ENCODE results near the gene CUL1. TPM values are rescaled to one million over a fixed set of nuclear protein-coding genes. Genes with fewer than 3 reads are reported as not detected.

Gene CUL1
- total RNA-seq, 1 donor from 2014 or later, result 56.9 TPM

GRCh38 chr7:148720472-148720871 is 21.8 kb downstream of the CUL1 start:
- H3K4me3 Mint-ChIP-seq, result no peak overlapping the region
- DNase-seq (no peak), ATAC-seq (ENCODE audit: low read depth) (no peak)
- peaks cover 87% of the 10 kb centered on the region for H3K4me1 Mint-ChIP-seq
- H3K27ac Mint-ChIP-seq, result no peak overlapping the region
- no peaks in the 10 kb centered on the region for H3K9me3 Mint-ChIP-seq
- intact Hi-C loops (cut with micrococcal nuclease), result loop anchor here (2.0 kb wide), 1 partner anchor 20 kb away; no protein-coding TSS in a partner anchor
- H3K27me3 Mint-ChIP-seq, result no peaks in the 10 kb centered on the region
- peaks cover 10% of the 10 kb centered on the region for H3K36me3 Mint-ChIP-seq (ENCODE audit: low read depth)
- ChIA-PET CTCF (interaction anchor here (1.4 kb wide), 1 partner anchor 9 kb away, joined by 4 read pairs; no protein-coding TSS in a partner anchor), POLR2A (interaction anchor here (1.1 to 1.2 kb wide), 3 partner anchors 12 to 242 kb away, joined by 3 to 5 read pairs (median 3); partner anchors contain the start of gene CUL1)
- no peak for TF ChIP-seq CTCF (IDR thresholded peaks at IDR 0.05)

- Mint-ChIP-seq H3K36me3 (ENCODE audit: low read depth) (peaks cover 10% of the 10 kb centered on the region), H3K9me3 (no peaks in the 10 kb centered on the region), H3K4me3 (no peak overlapping the region), H3K27me3 (no peaks in the 10 kb centered on the region), H3K4me1 (peaks cover 89% of the 10 kb centered on the region), H3K27ac (no peak overlapping the region)
- ATAC-seq (ENCODE audit: low read depth) (no peak), DNase-seq (no peak)
- intact Hi-C loops (cut with micrococcal nuclease), result loop anchor here (2.0 kb wide), 1 partner anchor 21 kb away; no protein-coding TSS in a partner anchor
- CTCF ChIA-PET, result interaction anchor here (1.0 to 1.4 kb wide), 2 partner anchors 10 to 459 kb away, joined by 4 read pairs; no protein-coding TSS in a partner anchor
- POLR2A ChIA-PET, result interaction anchor here (1.1 kb wide), 1 partner anchor 22 kb away, joined by 5 read pairs; the partner anchor contains the start of gene CUL1
- TF ChIP-seq CTCF (IDR thresholded peaks at IDR 0.05), result no peak
These were observed 22.7 kb downstream of the CUL1 start for GRCh38 chr7:148721390-148721789.

GRCh38 chr7:148722340-148723165 is 23.9 kb downstream of the CUL1 start:
- intact Hi-C loops (cut with micrococcal nuclease), result no loop called here
- peak overlapping the region; percentile 3 for H3K27ac Mint-ChIP-seq
- POLR2A ChIA-PET, result no interaction called here
- H3K36me3 Mint-ChIP-seq (ENCODE audit: low read depth), result peaks cover 9% of the 10 kb centered on the region
- no peak for ATAC-seq (ENCODE audit: low read depth)
- DNase-seq, result no peak
- no peaks in the 10 kb centered on the region for H3K27me3 Mint-ChIP-seq
- no peak for TF ChIP-seq CTCF (IDR thresholded peaks at IDR 0.05)
- peaks cover 87% of the 10 kb centered on the region for H3K4me1 Mint-ChIP-seq
- no peak overlapping the region for H3K4me3 Mint-ChIP-seq
- no peaks in the 10 kb centered on the region for H3K9me3 Mint-ChIP-seq
- CTCF ChIA-PET, result interaction anchor here (1.0 kb wide), 1 partner anchor 460 kb away, joined by 4 read pairs; no protein-coding TSS in a partner anchor

- Mint-ChIP-seq H3K27ac (no peak overlapping the region), H3K4me1 (peaks cover 88% of the 10 kb centered on the region), H3K27me3 (no peaks in the 10 kb centered on the region), H3K36me3 (ENCODE audit: low read depth) (peaks cover 8% of the 10 kb centered on the region), H3K9me3 (no peaks in the 10 kb centered on the region), H3K4me3 (no peak overlapping the region)
- ChIA-PET CTCF (no interaction called here), POLR2A (no interaction called here)
- no peak for TF ChIP-seq CTCF (IDR thresholded peaks at IDR 0.05)
- DNase-seq (no peak), ATAC-seq (ENCODE audit: low read depth) (no peak)
- intact Hi-C loops (cut with micrococcal nuclease), result no loop called here
These were observed 24.5 kb downstream of the CUL1 start for GRCh38 chr7:148723166-148723559.

- H3K27ac Mint-ChIP-seq, result no peak overlapping the region
- intact Hi-C loops (cut with micrococcal nuclease), result no loop called here
These were observed 25.1 kb downstream of the CUL1 start for GRCh38 chr7:148723846-148724245.

More at GRCh38 chr7:148723846-148724245, 25.1 kb downstream of the CUL1 start:
- TF ChIP-seq CTCF (IDR thresholded peaks at IDR 0.05), result no peak
- H3K27me3 Mint-ChIP-seq, result no peaks in the 10 kb centered on the region
- no peak overlapping the region for H3K4me3 Mint-ChIP-seq
- peaks cover 85% of the 10 kb centered on the region for H3K4me1 Mint-ChIP-seq
- peaks cover 8% of the 10 kb centered on the region for H3K36me3 Mint-ChIP-seq (ENCODE audit: low read depth)
- ChIA-PET POLR2A (no interaction called here), CTCF (no interaction called here)
- no peaks in the 10 kb centered on the region for H3K9me3 Mint-ChIP-seq
- ATAC-seq (ENCODE audit: low read depth) (no peak), DNase-seq (no peak)

Measured in activated B cell treated with CpG ODN at 0.5 μM for 24 hours (primary cell).